Measurements from ENCODE around the gene SERHL2. TPM values are rescaled to one million over a fixed set of nuclear protein-coding genes. Genes with fewer than 3 reads are reported as not detected.

The SERHL2 gene
- total RNA-seq, 1 experiment from 2014 or later: 1.1 TPM

- TF ChIP-seq MXD4 (CRISPR knock-in tag; IDR thresholded peaks at IDR 0.05; ENCODE audit: borderline replicate concordance): no peak
- H3K9me3 Mint-ChIP-seq: no peaks in the 10 kb centered on the region
- no peaks in the 10 kb centered on the region for H3K27me3 Mint-ChIP-seq (ENCODE audit: low read depth)
- H3K27ac Mint-ChIP-seq: no peak overlapping the region
- CTCF ChIA-PET: no interaction called here
- peaks cover 82% of the 10 kb centered on the region for H3K36me3 Mint-ChIP-seq
- DNase-seq (ENCODE audit: low spot score) (no peak), ATAC-seq (no peak)
- no peaks in the 10 kb centered on the region for H3K4me1 Mint-ChIP-seq
- POLR2A ChIA-PET: no interaction called here
- no peak overlapping the region for H3K4me3 Mint-ChIP-seq
Observed at GRCh38 chr22:42595434-42595833, 41.7 kb downstream of the SERHL2 start.

GRCh38 chr22:42596336-42596735 lies 42.6 kb downstream of the SERHL2 start:
- Mint-ChIP-seq H3K4me1 (no peaks in the 10 kb centered on the region), H3K36me3 (peaks cover 83% of the 10 kb centered on the region), H3K4me3 (no peak overlapping the region), H3K27me3 (ENCODE audit: low read depth) (no peaks in the 10 kb centered on the region), H3K9me3 (no peaks in the 10 kb centered on the region), H3K27ac (no peak overlapping the region)
- ATAC-seq: no peak
- POLR2A ChIA-PET: interaction anchor here (0.8 kb wide), 1 partner anchor 11 kb away, joined by 3 read pairs; no protein-coding TSS in a partner anchor
- no peak for DNase-seq (ENCODE audit: low spot score)
- TF ChIP-seq PREB (CRISPR knock-in tag; IDR thresholded peaks at IDR 0.05; ENCODE audit: borderline replicate concordance) (no peak), ZNF671 (CRISPR knock-in tag; IDR thresholded peaks at IDR 0.05) (no peak), E2F1 (CRISPR knock-in tag; IDR thresholded peaks at IDR 0.05) (no peak), GTF2I (CRISPR knock-in tag; conservative IDR thresholded peaks at IDR 0.05) (no peak), ZNF121 (CRISPR knock-in tag; IDR thresholded peaks at IDR 0.05) (no peak), MAX (CRISPR knock-in tag; IDR thresholded peaks at IDR 0.05) (no peak), IRF1 (CRISPR knock-in tag; IDR thresholded peaks at IDR 0.05) (no peak), RELA (CRISPR knock-in tag; IDR thresholded peaks at IDR 0.05; ENCODE audit: borderline replicate concordance) (no peak), SMAD4 (CRISPR knock-in tag; IDR thresholded peaks at IDR 0.05) (no peak), MYBL2 (CRISPR knock-in tag; IDR thresholded peaks at IDR 0.05) (no peak), ZNF396 (CRISPR knock-in tag; IDR thresholded peaks at IDR 0.05; ENCODE audit: borderline replicate concordance) (no peak), HMGXB4 (CRISPR knock-in tag; IDR thresholded peaks at IDR 0.05) (no peak), USF1 (CRISPR knock-in tag; IDR thresholded peaks at IDR 0.05) (no peak), JAZF1 (CRISPR knock-in tag; IDR thresholded peaks at IDR 0.05) (no peak), AR (CRISPR knock-in tag; IDR thresholded peaks at IDR 0.05) (no peak), ZBTB43 (CRISPR knock-in tag; IDR thresholded peaks at IDR 0.05) (no peak), USF2 (CRISPR knock-in tag; IDR thresholded peaks at IDR 0.05) (no peak), FOXP4 (CRISPR knock-in tag; IDR thresholded peaks at IDR 0.05) (no peak)
- CTCF ChIA-PET: no interaction called here
